ENCODE results near the gene ZBTB20.

DNA sequence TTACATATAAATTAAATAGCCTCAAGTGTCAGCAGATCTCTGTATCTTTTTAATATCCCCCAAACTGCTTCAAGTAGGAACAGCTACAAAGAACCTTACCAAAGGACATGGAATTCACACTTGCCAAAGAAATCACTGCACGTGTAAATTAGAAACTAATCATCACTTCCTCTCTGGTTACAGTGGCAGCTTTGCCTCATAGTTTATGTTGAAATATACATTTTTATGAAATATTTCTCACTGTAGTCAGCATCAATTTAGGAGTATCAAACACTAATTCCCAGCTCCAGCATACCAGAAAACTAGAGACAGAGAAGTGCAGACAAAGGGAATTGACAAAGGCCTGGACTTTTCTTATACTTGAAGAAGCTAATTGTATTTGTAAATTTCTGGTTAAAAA lies 592.4 kb downstream of the ZBTB20 start:
- TF ChIP-seq, protein P1, sequence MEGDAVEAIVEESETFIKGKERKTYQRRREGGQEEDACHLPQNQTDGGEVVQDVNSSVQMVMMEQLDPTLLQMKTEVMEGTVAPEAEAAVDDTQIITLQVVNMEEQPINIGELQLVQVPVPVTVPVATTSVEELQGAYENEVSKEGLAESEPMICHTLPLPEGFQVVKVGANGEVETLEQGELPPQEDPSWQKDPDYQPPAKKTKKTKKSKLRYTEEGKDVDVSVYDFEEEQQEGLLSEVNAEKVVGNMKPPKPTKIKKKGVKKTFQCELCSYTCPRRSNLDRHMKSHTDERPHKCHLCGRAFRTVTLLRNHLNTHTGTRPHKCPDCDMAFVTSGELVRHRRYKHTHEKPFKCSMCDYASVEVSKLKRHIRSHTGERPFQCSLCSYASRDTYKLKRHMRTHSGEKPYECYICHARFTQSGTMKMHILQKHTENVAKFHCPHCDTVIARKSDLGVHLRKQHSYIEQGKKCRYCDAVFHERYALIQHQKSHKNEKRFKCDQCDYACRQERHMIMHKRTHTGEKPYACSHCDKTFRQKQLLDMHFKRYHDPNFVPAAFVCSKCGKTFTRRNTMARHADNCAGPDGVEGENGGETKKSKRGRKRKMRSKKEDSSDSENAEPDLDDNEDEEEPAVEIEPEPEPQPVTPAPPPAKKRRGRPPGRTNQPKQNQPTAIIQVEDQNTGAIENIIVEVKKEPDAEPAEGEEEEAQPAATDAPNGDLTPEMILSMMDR (IDR thresholded peaks at IDR 0.05; ENCODE audit: low read length), result no peak
- no peak for TF ChIP-seq EZH2 (optimal IDR thresholded peaks at IDR 0.05; ENCODE audit: low read depth, low read length)
- TF ChIP-seq EZH2phosphoT487 (IDR thresholded peaks at IDR 0.05; ENCODE audit: low read length), result no peak

All from MM.1S (cell line).